SU-DHL-6 (cell line): Measurements from ENCODE around the gene LPGAT1.

Source experiments
- H2AFZ ChIP-seq: fragments of 200-600 bp; sonication (generic); 2 replicates; pipeline ENCODE4 v1.6.1; 2014; ENCODE audit warnings: low read depth, mild to moderate bottlenecking, moderate library complexity, mixed read lengths, antibody characterized with exemption, low read length; ENCODE audit not compliant: severe bottlenecking
- H3F3A ChIP-seq: fragments of 200-600 bp; shearing (Covaris generic); 2 replicates; pipeline ENCODE4 v1.6.0; 2016; ENCODE audit warnings: antibody characterized with exemption, mild to moderate bottlenecking; ENCODE audit not compliant: insufficient read depth
- H3K27ac ChIP-seq: fragments of 200-600 bp; sonication (generic); 2 replicates; pipeline ENCODE4 v1.5.1; 2016; ENCODE audit warnings: low read depth, mild to moderate bottlenecking, low read length, moderate library complexity, mixed read lengths
- H3K27me3 ChIP-seq: fragments of 200-600 bp; sonication (generic), shearing (Covaris generic); 2 replicates; pipeline ENCODE4 v1.6.0; 2014; ENCODE audit warnings: mild to moderate bottlenecking, low read length
- H3K36me3 ChIP-seq: fragments of 200-600 bp; sonication (generic); 2 replicates; pipeline ENCODE4 v1.6.1; 2014; ENCODE audit warnings: mild to moderate bottlenecking, low read length, mixed read lengths
- H3K4me2 ChIP-seq: fragments of 300-600, 200-600 bp; shearing (Covaris generic), sonication (generic); 2 replicates; pipeline ENCODE4 v1.6.0; 2014; ENCODE audit warnings: low read length, low read depth, mild to moderate bottlenecking; ENCODE audit not compliant: poor library complexity, severe bottlenecking
- H3K4me3 ChIP-seq: fragments of 200-600 bp; sonication (generic); 2 replicates; pipeline ENCODE4 v1.5.1; 2014; ENCODE audit warnings: antibody characterized with exemption, low read length, mild to moderate bottlenecking, mixed read lengths; ENCODE audit not compliant: insufficient read depth, poor library complexity, severe bottlenecking
- H3K79me2 ChIP-seq: fragments of 200-600 bp; sonication (generic); 2 replicates; pipeline ENCODE4 v1.6.1; 2014; ENCODE audit warnings: mild to moderate bottlenecking, low read length, moderate library complexity; ENCODE audit not compliant: insufficient read depth
- H3K9ac ChIP-seq: fragments of 200-600 bp; sonication (generic); 2 replicates; pipeline ENCODE4 v1.7.0; 2014; ENCODE audit warnings: mild to moderate bottlenecking, low read length
- H3K9me2 ChIP-seq: fragments of 200-600 bp; sonication (generic); replicated peaks from 2 replicates; pipeline ENCODE4 v1.6.1; 2014; ENCODE audit warnings: low read length; ENCODE audit not compliant: insufficient read depth
- H3K9me3 ChIP-seq: fragments of 200-600 bp; sonication (generic); 2 replicates; pipeline ENCODE4 v1.6.1; 2014; ENCODE audit warnings: low read length, mixed read lengths; ENCODE audit not compliant: insufficient read depth
- H4K20me1 ChIP-seq: fragments of 200-600 bp; sonication (generic); 2 replicates; pipeline ENCODE4 v1.6.1; 2014; ENCODE audit warnings: low read depth, mild to moderate bottlenecking, antibody characterized with exemption, low read length, moderate library complexity, mixed read lengths
- EZH2phosphoT487 ChIP-seq: fragments of 200-600 bp; sonication (generic), shearing (Covaris generic); conservative IDR thresholded peaks from 2 replicates; pipeline ENCODE4 v1.6.1; 2018; ENCODE audit warnings: mild to moderate bottlenecking, antibody characterized with exemption, low read length, moderate library complexity, mixed read lengths
- TF ChIP-seq, protein P1 (sequence below): fragments of 200-600 bp; sonication (generic); IDR thresholded peaks from one replicate; pipeline ENCODE4 v1.5.1; 2017; ENCODE audit warnings: antibody characterized with exemption, mild to moderate bottlenecking, low read length, moderate library complexity; ENCODE audit not compliant: insufficient read depth, poor library complexity, severe bottlenecking

LPGAT1 gene

DNA sequence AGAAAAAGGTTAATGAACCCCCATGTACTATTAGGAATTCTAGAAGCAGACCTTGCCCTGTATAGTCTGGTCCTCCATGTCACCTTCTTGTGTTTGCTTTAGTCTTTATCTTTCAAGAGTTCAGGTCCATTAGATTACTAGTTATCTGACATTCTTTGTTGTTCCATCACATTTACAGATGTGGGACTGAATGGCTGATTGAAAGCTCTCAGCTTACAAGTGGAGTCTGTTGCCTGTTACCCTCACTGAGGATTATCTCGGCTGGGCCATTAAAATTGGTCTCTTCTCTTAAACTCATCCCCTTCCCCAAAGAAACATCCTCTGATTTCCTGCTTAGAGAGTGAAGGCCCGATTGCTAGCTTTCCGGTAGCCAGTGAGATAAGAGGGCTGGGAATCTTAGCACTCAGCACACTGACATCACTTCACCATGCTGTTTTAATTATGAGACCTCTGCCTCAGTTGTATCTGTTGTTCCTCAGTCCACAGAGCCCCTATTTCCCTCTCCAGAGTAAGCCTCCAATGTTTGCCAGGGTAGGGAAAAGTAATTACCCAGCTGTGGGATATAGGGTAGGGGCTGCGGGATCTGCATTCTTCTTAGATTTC, 76.8 kb downstream of the LPGAT1 start:
- H3K9ac ChIP-seq, result no peak overlapping the region
- H3K79me2 ChIP-seq, result no peaks in the 10 kb centered on the region
- no peaks in the 10 kb centered on the region for H3K36me3 ChIP-seq
- H3K4me3 ChIP-seq, result no peak overlapping the region
- TF ChIP-seq, protein P1, sequence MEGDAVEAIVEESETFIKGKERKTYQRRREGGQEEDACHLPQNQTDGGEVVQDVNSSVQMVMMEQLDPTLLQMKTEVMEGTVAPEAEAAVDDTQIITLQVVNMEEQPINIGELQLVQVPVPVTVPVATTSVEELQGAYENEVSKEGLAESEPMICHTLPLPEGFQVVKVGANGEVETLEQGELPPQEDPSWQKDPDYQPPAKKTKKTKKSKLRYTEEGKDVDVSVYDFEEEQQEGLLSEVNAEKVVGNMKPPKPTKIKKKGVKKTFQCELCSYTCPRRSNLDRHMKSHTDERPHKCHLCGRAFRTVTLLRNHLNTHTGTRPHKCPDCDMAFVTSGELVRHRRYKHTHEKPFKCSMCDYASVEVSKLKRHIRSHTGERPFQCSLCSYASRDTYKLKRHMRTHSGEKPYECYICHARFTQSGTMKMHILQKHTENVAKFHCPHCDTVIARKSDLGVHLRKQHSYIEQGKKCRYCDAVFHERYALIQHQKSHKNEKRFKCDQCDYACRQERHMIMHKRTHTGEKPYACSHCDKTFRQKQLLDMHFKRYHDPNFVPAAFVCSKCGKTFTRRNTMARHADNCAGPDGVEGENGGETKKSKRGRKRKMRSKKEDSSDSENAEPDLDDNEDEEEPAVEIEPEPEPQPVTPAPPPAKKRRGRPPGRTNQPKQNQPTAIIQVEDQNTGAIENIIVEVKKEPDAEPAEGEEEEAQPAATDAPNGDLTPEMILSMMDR, result no peak
- no peak for TF ChIP-seq EZH2phosphoT487
- H3K9me3 ChIP-seq, result no peaks in the 10 kb centered on the region
- no peak overlapping the region for H2AFZ ChIP-seq
- no peak overlapping the region for H3K27ac ChIP-seq
- H3K9me2 ChIP-seq, result no peaks in the 10 kb centered on the region
- no peaks in the 10 kb centered on the region for H3F3A ChIP-seq
- H3K4me2 ChIP-seq, result no peak overlapping the region
- H3K27me3 ChIP-seq, result no peaks in the 10 kb centered on the region
- H4K20me1 ChIP-seq, result no peaks in the 10 kb centered on the region

DNA sequence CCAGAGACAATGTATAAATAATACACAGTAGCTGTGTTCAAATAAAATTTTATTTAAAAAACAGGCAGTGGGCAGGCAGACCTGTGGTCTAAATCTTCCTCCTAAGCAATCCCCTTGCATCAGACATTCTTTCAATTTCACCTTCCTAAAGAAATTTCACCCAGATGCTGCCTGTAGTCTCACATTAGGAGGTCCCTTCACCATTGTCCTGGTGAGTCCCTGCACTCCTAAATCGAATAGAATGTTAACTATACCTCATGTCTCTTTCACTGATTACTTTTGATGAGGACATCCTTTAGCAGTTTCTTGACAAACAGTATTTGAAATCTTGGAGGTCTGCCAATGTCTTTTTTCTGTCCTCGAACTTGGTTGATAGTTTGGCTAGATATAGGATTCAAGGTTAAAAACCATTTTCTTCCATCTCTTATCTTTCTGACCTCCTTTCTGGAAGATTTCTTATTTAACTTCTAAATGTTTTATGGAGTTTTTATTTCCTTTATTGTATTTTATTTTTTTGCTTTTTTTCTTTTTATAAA, 77.5 kb downstream of the LPGAT1 start:
- H3K4me2 ChIP-seq, result no peak overlapping the region
- no peaks in the 10 kb centered on the region for H4K20me1 ChIP-seq
- H3F3A ChIP-seq, result no peaks in the 10 kb centered on the region
- no peak overlapping the region for H3K9ac ChIP-seq
- no peaks in the 10 kb centered on the region for H3K9me3 ChIP-seq
- no peak overlapping the region for H3K4me3 ChIP-seq
- H3K9me2 ChIP-seq, result no peaks in the 10 kb centered on the region
- H3K79me2 ChIP-seq, result no peaks in the 10 kb centered on the region
- no peaks in the 10 kb centered on the region for H3K27me3 ChIP-seq
- TF ChIP-seq, protein P1, result no peak
- TF ChIP-seq EZH2phosphoT487, result no peak
- no peaks in the 10 kb centered on the region for H3K36me3 ChIP-seq
- no peak overlapping the region for H2AFZ ChIP-seq
- H3K27ac ChIP-seq, result no peak overlapping the region

- Histone ChIP-seq H3K79me2 (no peaks in the 10 kb centered on the region), H3K27ac (no peak overlapping the region), H3K36me3 (no peaks in the 10 kb centered on the region), H3K9me2 (no peaks in the 10 kb centered on the region), H3K4me3 (no peak overlapping the region), H3K9ac (no peak overlapping the region), H3K27me3 (no peaks in the 10 kb centered on the region), H4K20me1 (no peaks in the 10 kb centered on the region), H3F3A (no peaks in the 10 kb centered on the region), H2AFZ (no peak overlapping the region), H3K9me3 (no peaks in the 10 kb centered on the region), H3K4me2 (no peak overlapping the region)
- TF ChIP-seq, protein P1, result no peak
- no peak for TF ChIP-seq EZH2phosphoT487
Observed at GRCh38 chr1:211752317-211752716, 78.2 kb downstream of the LPGAT1 start.
